CD4-positive, alpha-beta T cell treated with Interleukin-1 beta for 1 hour (primary cell): ENCODE measurements around the gene FZD2.
A peak's percentile ranks its signal among the peaks of the same experiment; 100 is the strongest.
"Not testable (repeated sequence)": the region's sequence is repeated elsewhere in the genome, so short reads cannot be mapped to it uniquely, and the experiment has no call there.

Experiments
- DNase-seq, 2 donors: peaks; one replicate each; pipeline ENCODE4 v3.0.0-alpha.2; 2020 to 2022

Gene FZD2

DNA sequence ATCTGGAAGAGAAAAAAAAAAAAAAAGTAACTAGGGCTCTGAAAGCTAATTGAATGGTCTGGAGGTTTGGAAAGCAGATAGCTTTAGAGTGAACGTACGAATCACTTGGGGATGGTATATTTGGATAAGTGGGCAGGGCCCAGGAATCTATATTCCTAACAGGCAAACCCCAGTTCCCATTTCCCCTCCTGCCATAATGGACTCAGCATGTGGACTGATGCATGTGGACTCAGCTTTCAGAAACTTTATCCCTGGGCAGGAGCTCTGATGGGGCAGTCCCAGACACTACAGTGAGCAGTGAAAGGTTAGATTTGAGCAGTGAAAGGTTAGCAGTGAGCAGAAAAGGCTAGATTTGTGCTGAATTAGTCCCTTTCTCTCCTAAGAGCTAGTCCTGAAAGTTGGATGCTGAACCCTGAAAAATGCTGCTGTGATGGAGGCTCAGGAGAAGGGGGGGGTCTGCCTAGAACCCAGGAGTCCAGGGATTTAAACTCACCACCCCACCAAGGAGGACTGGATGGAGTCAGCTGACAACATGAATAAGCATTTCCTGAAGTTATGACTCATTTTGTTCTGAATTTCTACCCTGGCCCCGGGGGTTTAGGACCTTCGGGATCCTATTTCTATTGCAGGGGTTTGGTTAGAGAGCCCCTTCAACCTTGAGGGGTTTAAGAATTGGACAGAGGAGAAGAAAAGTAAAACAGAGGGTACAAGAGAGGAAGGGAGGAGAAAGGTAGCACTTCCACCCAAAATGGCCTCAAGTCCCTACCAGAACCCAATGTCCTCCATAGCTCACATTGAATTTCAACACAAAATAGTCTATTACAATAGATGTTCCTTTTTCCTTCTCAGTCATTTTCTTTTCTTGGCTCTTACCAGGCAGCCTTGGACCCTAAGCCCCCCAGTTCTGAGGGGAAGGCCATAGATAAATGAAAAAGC lies 10.3 kb upstream of the FZD2 start:
- no peak for DNase-seq

DNA sequence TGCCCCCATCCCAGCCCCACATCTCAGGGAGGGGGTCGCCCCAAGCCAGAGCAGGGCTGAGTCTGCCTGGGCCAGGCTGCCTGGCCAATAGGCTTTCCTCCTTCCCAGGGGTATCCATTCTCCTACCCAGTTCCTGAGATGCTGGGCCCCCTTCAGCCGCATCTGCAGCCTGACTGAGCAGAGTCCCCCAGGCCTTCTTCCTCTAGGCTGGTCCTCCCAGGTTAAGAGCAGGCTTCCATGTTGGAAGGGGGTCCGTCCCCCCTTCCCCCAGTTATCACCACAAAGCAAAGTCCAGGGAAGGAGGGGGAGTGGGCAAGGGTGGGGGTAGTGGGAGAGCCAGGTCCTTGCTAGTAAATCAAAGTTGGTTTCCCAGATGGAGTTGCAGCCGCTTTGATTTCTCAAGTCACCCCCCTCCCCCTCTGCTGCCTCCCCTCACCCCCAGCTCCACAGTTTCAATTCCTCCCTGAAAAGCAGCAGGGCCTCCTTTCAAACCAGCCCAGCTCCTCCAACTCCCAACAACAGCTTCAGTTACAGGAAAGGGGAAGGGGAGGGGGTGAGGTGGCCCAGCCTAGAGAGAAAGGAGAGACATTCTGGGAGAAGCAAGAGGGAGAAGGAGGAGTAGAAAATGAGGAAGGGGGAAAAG lies 9.5 kb upstream of the FZD2 start:
- DNase-seq, result no peak

DNA sequence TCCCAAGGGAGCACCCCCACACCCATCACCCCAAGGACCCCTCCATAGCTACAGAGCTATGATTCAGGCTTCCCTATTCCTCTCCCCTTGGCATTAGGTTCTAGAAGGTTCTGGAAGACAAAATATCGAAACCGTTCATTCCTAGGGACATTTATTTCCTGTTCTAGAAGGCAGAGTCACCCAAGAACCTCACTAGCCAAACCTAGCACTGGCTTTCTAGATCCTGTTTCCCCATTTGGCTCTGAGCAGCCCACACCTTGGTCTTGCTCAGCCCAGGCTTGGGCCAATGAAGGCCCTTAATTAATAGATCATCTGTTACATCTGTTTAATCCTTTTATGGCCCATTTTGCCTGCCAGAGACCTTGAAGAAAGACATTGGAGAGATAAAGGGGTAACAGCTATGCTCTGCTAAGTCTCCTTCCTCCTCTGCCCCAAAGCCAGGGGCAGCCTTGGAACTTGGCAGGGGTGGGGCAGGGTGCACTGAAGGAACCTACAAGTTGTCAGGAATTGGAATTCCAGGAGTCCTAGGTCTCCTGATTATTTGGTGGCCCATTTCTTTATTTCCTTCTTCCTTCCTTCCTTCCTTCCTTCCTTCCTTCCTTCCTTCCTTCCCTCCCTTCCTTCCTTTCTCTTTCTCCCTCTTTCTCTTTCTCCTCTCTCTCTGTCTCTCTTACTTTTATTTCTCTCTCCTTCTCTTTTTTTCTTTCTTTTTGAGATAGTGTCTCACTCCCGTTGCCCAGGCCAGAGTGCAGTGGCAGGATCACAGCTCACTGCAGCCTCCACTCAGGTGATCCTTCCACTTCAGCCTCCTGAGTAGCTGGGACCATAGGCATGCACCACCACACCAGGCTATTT lies 8.7 kb upstream of the FZD2 start:
- DNase-seq, result no peak

DNA sequence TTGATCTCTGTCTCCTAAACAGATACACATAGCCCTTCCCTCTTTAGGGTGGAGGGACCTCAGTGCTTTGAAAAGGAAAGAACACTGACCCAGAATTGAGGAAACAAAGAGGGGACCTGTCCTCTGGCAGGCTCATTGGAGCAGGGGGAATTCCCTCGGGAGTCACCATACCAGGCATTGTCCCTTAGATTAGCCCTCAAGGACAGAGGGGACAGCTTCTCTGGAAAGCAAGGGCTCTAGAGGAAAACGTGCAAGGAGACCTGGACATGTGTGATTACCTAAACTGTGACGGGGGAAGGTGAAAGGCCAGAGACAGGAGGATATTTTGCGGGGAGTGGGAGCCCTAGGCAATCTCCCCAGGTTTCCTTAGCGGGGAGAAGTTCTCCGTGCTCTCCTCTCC lies 7.6 kb upstream of the FZD2 start:
- no peak for DNase-seq

DNA sequence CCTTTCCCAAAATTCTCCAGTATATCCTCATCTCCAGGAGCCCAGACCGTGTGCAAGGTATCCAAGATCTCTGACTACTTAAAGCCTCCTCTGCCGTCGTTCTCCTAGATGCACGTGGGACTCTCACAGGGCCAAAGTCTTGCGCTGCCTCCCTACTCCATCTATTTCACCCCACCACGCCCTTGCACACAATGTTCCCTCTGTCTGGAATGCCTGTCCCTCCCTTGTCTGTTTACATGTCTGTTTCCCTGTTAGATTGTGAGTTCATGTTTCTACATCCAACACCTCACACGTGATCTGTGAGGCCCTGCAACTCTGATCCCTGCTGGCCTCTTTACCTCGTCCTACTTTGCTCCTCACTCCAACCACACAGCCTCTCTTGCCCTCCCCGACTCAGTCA lies 4.9 kb upstream of the FZD2 start:
- DNase-seq, result no peak

DNA sequence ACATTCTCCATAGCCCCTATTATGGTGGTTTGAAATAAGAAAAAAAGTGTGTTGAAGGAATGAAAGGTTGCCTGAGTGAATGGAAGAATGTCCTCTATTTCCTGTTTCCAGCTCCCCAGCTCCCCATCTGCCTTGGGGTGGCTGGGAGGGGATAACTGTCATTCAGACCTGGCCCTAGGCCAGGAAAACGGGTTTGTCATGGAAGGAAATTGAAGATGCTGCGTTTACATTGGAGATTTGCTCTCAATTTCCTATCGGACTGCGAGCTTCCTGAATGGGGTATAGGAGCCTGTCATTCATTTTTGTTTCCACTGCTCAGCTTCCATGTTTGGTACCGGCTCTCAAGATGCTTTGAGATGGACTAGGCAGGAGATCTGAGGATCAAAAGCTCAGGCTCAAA lies 2.2 kb upstream of the FZD2 start:
- DNase-seq, result no peak

DNA sequence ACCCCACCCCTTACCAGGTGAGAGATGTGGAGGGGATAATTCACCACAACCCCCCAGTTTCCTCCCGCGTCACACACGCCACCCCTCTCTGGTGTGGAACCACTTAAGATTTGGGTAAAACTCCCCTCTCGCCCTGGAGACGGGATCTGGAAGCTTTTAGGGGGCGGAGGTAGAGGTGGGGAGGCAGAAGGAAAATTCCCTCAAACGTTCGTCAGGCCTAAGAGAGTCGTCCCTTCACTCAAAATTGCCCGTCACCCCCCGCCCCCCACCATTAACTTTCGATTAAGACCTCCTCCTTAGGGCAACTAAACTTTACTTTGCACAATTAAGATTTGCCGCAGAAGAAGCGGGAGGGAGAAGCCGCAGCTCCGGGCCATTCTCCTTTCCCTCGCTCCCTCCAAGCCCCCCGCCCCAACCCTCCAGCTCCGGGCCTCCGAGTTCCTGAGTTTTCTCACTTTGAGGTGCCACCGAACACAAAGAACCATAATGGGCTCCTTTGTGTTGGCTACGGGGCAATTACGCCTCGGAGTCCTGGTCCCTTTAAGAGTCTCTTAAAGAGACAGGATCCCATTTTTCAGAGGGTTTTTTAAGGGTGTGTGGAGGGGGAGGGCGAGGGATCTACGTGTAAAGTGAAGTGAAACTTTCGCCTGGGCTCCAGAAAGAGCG lies 985 bp upstream of the FZD2 start:
- peak; percentile 33 to 34 for DNase-seq

DNA sequence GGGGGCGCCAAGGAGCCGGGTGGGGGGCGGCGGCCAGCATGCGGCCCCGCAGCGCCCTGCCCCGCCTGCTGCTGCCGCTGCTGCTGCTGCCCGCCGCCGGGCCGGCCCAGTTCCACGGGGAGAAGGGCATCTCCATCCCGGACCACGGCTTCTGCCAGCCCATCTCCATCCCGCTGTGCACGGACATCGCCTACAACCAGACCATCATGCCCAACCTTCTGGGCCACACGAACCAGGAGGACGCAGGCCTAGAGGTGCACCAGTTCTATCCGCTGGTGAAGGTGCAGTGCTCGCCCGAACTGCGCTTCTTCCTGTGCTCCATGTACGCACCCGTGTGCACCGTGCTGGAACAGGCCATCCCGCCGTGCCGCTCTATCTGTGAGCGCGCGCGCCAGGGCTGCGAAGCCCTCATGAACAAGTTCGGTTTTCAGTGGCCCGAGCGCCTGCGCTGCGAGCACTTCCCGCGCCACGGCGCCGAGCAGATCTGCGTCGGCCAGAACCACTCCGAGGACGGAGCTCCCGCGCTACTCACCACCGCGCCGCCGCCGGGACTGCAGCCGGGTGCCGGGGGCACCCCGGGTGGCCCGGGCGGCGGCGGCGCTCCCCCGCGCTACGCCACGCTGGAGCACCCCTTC lies 484 bp downstream of the FZD2 start:
- DNase-seq, result peak; percentile 14 to 15

DNA sequence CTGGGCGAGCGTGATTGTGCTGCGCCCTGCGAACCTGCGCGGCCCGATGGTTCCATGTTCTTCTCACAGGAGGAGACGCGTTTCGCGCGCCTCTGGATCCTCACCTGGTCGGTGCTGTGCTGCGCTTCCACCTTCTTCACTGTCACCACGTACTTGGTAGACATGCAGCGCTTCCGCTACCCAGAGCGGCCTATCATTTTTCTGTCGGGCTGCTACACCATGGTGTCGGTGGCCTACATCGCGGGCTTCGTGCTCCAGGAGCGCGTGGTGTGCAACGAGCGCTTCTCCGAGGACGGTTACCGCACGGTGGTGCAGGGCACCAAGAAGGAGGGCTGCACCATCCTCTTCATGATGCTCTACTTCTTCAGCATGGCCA lies 1.0 kb downstream of the FZD2 start:
- no peak for DNase-seq

DNA sequence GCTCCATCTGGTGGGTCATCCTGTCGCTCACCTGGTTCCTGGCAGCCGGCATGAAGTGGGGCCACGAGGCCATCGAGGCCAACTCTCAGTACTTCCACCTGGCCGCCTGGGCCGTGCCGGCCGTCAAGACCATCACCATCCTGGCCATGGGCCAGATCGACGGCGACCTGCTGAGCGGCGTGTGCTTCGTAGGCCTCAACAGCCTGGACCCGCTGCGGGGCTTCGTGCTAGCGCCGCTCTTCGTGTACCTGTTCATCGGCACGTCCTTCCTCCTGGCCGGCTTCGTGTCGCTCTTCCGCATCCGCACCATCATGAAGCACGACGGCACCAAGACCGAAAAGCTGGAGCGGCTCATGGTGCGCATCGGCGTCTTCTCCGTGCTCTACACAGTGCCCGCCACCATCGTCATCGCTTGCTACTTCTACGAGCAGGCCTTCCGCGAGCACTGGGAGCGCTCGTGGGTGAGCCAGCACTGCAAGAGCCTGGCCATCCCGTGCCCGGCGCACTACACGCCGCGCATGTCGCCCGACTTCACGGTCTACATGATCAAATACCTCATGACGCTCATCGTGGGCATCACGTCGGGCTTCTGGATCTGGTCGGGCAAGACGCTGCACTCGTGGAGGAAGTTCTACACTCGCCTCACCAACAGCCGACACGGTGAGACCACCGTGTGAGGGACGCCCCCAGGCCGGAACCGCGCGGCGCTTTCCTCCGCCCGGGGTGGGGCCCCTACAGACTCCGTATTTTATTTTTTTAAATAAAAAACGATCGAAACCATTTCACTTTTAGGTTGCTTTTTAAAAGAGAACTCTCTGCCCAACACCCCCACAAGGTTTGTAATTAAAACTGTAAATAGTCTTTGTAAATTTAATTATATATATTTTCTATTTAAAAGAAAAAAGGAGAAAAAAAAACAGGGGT lies 1.7 kb downstream of the FZD2 start:
- no peak for DNase-seq

DNA sequence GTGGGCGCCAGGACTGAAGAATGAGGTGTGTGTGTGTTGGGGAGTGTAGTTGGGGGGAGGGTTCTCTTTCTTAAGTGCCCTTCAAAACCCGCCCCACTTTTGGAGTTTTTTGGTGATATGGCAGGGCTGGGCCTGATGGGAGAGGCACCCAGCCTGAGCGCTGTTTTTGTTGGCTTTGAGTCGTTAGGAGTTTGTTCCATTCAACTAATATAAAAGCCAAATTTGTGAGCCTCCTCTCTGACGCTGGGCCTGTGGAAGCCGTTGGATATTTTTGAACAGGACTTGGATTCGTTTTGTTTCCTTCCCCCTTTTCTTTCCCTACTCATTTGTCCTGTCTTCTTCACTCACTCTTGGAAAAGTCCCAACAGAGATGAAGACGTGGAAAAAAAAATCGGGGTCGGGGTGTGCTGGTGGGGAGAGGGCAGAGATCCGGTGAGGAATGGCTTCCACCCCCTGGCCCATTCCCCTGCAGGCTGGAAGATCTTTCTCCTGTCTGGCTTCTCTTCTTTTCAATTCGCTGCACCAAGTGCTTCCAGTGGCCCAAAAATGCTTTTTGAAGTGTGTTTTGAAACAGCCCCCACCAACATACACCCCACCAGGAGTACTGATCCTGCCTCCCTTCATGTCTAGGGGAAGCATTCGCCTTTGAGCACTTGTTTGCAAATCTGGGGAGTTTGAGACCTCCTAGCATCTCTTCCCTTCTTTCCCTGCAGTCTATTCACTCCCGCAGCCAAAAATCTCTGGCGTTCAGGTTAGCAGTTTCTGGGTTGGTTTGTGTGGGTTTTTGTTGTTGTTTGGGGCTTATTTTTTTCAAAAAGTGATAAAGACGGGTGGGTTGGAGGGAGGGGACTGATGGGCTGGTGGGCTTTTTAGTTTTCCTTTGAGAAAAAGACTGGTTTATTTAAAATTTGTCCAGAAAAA lies 2.6 kb downstream of the FZD2 start:
- no peak for DNase-seq

DNA sequence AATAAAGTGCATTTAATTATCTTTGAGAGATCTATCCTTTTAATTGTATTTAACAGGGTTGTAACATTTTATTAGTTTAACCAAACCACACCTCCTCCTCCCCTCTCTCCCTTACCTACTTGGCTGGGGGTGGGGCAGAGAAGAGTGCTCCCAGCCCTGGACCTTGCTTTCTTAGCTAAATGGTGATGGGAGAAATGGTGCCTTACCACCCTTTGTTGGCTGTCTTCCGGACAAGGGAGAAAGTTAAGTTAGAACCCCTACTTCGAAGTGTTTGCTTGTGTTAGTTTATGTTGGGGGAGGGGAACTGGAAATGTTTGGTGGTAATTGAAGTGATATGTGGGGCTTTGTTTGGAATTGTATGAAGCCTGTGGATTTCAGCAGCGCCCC lies 3.9 kb downstream of the FZD2 start:
- DNase-seq, result no peak

DNA sequence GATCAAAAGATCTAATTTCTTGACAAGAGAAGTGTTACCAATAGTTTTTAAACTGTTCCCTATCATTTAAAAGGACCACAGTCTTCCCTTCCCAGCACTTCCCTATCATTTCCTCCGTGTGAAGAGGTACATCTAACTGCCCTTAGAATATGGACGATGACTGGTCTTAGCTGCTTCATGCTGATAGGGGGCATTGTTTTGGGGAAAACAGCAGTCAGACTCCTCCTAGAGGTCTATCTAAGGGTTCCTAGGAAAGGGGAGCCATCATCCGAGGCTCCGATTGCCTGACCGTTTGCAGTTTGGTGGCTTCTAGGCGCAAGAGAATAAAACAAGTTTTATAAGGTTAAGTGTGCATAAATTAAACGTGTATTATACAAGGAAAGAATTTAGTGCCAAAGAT lies 7.1 kb downstream of the FZD2 start:
- no peak for DNase-seq

DNA sequence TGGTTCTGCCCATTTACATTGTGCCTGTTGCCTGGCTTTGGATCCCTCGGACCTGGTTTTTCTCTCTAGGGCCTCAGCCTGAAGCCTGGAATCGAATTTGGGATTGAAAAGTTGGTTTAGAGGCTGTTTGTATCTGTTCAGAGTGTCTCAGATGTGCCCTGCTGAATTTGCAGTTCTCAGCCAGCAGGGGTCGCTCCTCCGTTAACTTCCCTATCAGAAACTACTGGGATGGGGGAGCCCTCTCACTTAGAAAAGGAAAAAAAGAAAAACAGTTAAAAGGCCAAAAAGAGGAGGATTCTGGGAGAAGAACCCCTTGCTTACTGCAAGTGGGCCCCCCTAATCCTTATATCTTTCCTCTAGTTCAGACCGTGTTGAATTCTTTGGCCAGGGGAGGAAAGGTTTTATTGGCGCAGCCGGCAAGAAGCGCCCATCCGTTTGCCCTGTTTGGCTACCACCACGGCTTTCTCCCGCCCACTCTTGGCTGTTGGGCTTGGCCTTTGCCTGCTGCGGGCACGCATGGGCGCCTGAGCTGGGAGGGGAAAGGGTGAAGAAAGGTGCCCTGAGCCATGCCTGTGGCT lies 8.7 kb downstream of the FZD2 start:
- DNase-seq, result no peak

DNA sequence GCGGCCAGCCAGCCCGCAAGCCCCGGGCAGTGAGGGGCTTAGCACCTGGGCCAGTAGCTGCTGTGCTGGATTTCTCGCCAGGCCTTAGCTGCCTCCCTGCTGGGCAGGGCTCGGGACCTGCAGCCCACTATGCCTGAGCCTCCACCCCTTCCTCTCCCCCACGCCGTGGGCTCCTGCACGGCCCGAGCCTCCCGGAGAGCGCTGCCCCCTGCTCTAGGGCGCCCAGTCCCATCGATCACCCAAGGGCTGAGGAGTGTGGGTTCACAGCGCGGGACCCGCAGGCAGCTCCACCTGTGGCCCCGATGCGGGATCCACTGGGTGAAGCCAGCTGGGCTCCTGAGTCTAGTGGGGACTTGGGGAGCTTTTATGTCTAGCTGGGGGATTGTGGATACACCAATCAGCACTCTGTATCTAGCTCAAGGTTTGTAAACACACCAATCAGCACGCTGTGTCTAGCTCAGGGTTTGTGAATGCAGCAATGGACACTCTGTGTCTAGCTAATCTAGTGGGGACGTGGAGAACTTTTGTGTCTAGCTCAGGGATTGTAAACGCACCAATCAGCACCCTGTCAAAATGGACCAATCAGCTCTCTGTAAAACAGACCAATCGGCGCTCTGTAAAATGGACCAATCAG lies 11.1 kb downstream of the FZD2 start:
- not testable (repeated sequence) for DNase-seq

DNA sequence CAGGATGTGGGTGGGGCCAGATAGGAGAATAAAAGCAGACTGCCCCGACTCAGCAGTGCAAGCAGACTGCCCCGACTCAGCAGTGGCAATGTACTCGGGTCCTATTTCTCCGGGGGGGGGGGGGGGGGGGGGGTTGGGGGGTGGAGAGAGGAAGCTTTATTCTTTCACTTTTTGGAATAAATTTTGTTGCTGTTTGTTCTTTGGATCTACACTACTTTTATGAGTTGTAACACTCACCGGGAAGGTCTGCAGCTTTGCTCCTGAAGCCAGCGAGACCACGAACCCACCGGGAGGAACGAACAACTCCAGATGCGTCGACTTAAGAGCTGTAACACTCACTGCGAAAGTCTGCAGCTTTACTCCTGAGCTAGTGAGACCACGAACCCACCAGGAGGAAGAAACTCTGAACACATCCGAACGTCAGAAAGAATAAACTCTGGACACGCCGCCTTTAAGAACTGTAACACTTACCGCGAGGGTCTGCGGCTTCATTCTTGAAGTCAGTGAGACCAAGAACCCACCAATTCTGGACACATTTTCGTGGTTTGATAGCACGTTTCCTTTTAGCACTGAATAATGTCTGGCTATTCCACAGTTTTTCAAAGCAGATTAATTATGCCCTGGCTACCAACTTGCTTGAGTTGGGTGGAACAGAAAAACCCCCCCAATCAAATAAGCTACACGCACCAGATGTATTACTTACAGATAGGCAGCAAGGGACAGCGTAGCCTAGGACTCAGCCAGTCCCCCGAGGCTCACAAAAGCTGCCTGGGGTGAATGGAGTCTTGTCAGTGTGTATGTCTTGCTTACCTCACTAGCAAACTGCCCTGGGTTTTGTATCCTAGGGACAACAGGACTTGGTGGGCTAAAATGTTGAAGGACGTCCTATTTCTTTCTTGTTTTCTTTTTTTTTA lies 11.9 kb downstream of the FZD2 start:
- DNase-seq, result no peak

DNA sequence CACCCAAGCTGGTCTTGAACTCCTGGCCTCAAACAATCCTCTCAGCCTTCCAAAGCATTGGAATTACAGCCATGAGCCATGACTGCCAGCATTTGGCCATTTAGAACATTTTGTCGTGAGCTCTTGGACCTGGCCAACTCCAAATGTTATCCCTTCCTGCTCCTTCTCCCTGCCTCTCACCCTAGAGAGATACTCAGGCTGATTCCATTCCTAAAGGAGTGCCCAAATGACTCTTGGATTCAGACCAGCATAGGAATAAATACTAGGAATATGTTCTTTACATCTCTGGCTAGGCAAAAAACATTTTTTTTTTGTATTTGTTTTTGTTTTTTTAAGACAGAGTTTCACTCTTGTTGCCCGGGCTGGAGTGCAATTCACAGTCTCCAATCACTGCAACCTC lies 15.5 kb downstream of the FZD2 start:
- no peak for DNase-seq

DNA sequence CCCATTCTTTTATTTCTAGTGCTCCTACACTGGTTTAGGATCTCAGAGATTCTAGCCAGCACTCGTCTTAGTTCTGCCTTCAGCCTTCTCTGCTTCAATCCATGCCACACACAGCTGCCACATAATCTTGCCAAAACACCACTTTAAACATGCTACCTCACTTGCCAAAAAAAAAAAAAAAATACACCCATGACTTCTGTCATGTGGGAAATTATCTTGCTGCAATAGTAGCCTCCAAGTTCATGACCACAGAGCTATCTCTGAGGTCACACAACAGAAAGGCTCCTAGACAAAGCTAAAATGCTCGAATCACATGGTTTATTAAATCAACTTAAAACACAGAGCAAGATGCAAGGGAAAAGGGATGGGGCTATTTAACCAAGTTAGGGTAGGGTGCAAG lies 18.1 kb downstream of the FZD2 start:
- DNase-seq, result no peak
